Measurements from ENCODE around the gene ACTRT2.

The ACTRT2 gene

GRCh38 chr1:3003039-3003940 lies 18.0 kb upstream of the ACTRT2 start:
- DNase-seq, result no peak

GRCh38 chr1:3003941-3004270 lies 17.4 kb upstream of the ACTRT2 start:
- DNase-seq, result no peak

GRCh38 chr1:3004285-3005205 lies 16.7 kb upstream of the ACTRT2 start:
- DNase-seq, result no peak

- no peak for DNase-seq
These were observed 15.5 kb upstream of the ACTRT2 start for GRCh38 chr1:3005771-3006170.

- no peak for DNase-seq
These were observed 13.7 kb upstream of the ACTRT2 start for GRCh38 chr1:3007298-3008147.

GRCh38 chr1:3009021-3009420 lies 12.2 kb upstream of the ACTRT2 start:
- no peak for DNase-seq

- DNase-seq, result no peak
These were observed 11.7 kb upstream of the ACTRT2 start for GRCh38 chr1:3009556-3009955.

GRCh38 chr1:3011127-3011526 lies 10.1 kb upstream of the ACTRT2 start:
- DNase-seq, result no peak

GRCh38 chr1:3011631-3012455 lies 9.4 kb upstream of the ACTRT2 start:
- DNase-seq, result no peak

- peak in 1 of 2 donors; percentile 31 for DNase-seq
These were observed 8.6 kb upstream of the ACTRT2 start for GRCh38 chr1:3012456-3013291.

- no peak for DNase-seq
These were observed 7.8 kb upstream of the ACTRT2 start for GRCh38 chr1:3013371-3014049.

GRCh38 chr1:3014050-3014440 lies 7.2 kb upstream of the ACTRT2 start:
- DNase-seq, result no peak

GRCh38 chr1:3014443-3015268 lies 6.6 kb upstream of the ACTRT2 start:
- no peak for DNase-seq

GRCh38 chr1:3015269-3015635 lies 6.0 kb upstream of the ACTRT2 start:
- DNase-seq, result no peak

- DNase-seq, result no peak
These were observed 5.5 kb upstream of the ACTRT2 start for GRCh38 chr1:3015744-3016143.

GRCh38 chr1:3016641-3017439 lies 4.4 kb upstream of the ACTRT2 start:
- no peak for DNase-seq

- DNase-seq, result no peak
These were observed 3.7 kb upstream of the ACTRT2 start for GRCh38 chr1:3017440-3018050.

GRCh38 chr1:3018051-3018471 lies 3.2 kb upstream of the ACTRT2 start:
- no peak for DNase-seq
